Measurements from ENCODE around the gene CDK3. TPM values are rescaled to one million over a fixed set of nuclear protein-coding genes. Genes with fewer than 3 reads are reported as not detected.

CDK3 gene
- total and polyA plus RNA-seq, 9 of the 15 experiments (the other 6 are each of a cell fraction or from before 2014, with no cell fraction given), result 0.55 to 8.2 (median 4.7) TPM

GRCh38 chr17:76014100-76014924 is 13.7 kb downstream of the CDK3 start (continued):
- TF ChIP-seq TCF7 (IDR thresholded peaks at IDR 0.05; ENCODE audit: borderline replicate concordance) (no peak), PHB2 (IDR thresholded peaks at IDR 0.05; ENCODE audit: low read depth) (no peak), ZNF766 (CRISPR knock-in tag; conservative IDR thresholded peaks at IDR 0.05) (no peak), ZNF436 (CRISPR knock-in tag; IDR thresholded peaks at IDR 0.05) (no peak), ZBTB8A (IDR thresholded peaks at IDR 0.05; ENCODE audit: partially characterized antibody) (no peak), CTCF (IDR thresholded peaks at IDR 0.05 in 2 of 3, conservative IDR thresholded peaks at IDR 0.05 in 1 of 3; ENCODE audit: insufficient read depth in 2 of 3, low read depth in 1 of 3, low read length in 3 of 3) (peak; percentile 94 to 96 (median 94))

- H3K79me2 ChIP-seq (ENCODE audit: control insufficient read depth, insufficient read depth, low read length), result no peaks in the 10 kb centered on the region
- 23% methylated on average over 26 of the region's 26 CpGs for WGBS (ENCODE audit: insufficient coverage, low coverage, missing lambda C conversion rate)
- H3K4me3 ChIP-seq, result no peak overlapping the region
- H3K9me3 ChIP-seq (replicated peaks; ENCODE audit: control insufficient read depth, insufficient read depth, low read depth, low read length), result no peaks in the 10 kb centered on the region
- H3K4me1 ChIP-seq (replicated peaks in 1 of 2; ENCODE audit: control insufficient read depth in 2 of 2, insufficient read depth in 2 of 2, low read length in 2 of 2), result peaks cover 0 to 45% of the 10 kb centered on the region in 2 experiments; a peak in 3 of 5 replicates
- no TSS peak for BruUV-seq (replicated peaks)
- no peak overlapping the region for H3K27ac ChIP-seq (ENCODE audit: extremely low read depth, low read depth, low read length)
- peak overlapping the region in 1 of 2 experiments; percentile 73; a peak in 2 of 4 replicates for H3K9ac ChIP-seq (ENCODE audit: insufficient read depth in 1 of 2, low read depth in 2 of 2, low read length in 2 of 2)
- FAIRE-seq (no peak), ATAC-seq (peak; percentile 19), DNase-seq (ENCODE audit: extremely low read depth in 1 of 4, low spot score in 3 of 4) (peak in 3 of 4 experiments; percentile 28 to 44 (median 42))
- H3K36me3 ChIP-seq (ENCODE audit: control insufficient read depth, insufficient read depth, low read length), result no peaks in the 10 kb centered on the region
- H4K20me1 ChIP-seq (replicated peaks; ENCODE audit: control insufficient read depth, insufficient read depth, low read length), result 0 out of 2 replicates have a peak, but pooled peaks cover 8% of the 10 kb centered on the region
- in situ Hi-C loops (cut with MboI), result no loop called here
- H3K27me3 ChIP-seq (ENCODE audit: control insufficient read depth in 2 of 2, insufficient read depth in 2 of 2, low read length in 2 of 2), result peaks cover 27 to 69% of the 10 kb centered on the region in 2 experiments; a peak in 4 of 5 replicates
- POLR2A ChIA-PET, result interaction anchor here (0.6 to 1.5 kb wide), 4 partner anchors 10 to 339 kb away, joined by 3 to 7 read pairs (median 4); no protein-coding TSS in a partner anchor
- no peaks in the 10 kb centered on the region for H3K9me1 ChIP-seq (ENCODE audit: control insufficient read depth, insufficient read depth, low read length)
- CTCF ChIA-PET (ENCODE audit: low intra/inter-chr PET ratio), result interaction anchor here (0.8 to 1.9 kb wide), 4 partner anchors 168 to 284 kb away, joined by 3 to 13 read pairs (median 8); no protein-coding TSS in a partner anchor
- H3K4me2 ChIP-seq (ENCODE audit: insufficient read depth, low read length), result peak overlapping the region; percentile 46; the same call in 1 of the 2 replicates
- intact Hi-C loops (cut with micrococcal nuclease), result loop anchor here (5.0 kb wide), 3 partner anchors 107 to 282 kb away; no protein-coding TSS in a partner anchor
- H2AFZ ChIP-seq (ENCODE audit: low read depth, low read length), result peak overlapping the region; percentile 24; the same call in 1 of the 2 replicates
- TF ChIP-seq MAX (CRISPR knock-in tag; IDR thresholded peaks at IDR 0.05) (no peak), NRF1 (conservative IDR thresholded peaks at IDR 0.05 in 1 of 2, IDR thresholded peaks at IDR 0.05 in 1 of 2) (peak; percentile 76 to 81), ZBTB2 (IDR thresholded peaks at IDR 0.05) (no peak), BRF1 (IDR thresholded peaks at IDR 0.05; ENCODE audit: borderline replicate concordance, extremely low read depth, insufficient read length) (no peak), ZNF282 (CRISPR knock-in tag; IDR thresholded peaks at IDR 0.05) (no peak), DPF2 (IDR thresholded peaks at IDR 0.05) (no peak), ZNF507 (tag; conservative IDR thresholded peaks at IDR 0.05) (no peak), CREB3 (tag; conservative IDR thresholded peaks at IDR 0.05; ENCODE audit: low read depth) (no peak)
Measured at GRCh38 chr17:76014925-76015261, 14.2 kb downstream of the CDK3 start.

Data from K562 (cell line).